Mesendoderm (in vitro differentiated cells): ENCODE results near the gene OSBPL5.
"Not testable (repeated sequence)": the region's sequence is repeated elsewhere in the genome, so short reads cannot be mapped to it uniquely, and the experiment has no call there.

Experiments used
- DNase-seq: peaks from one replicate; pipeline ENCODE4 v3.0.0; 2013
- H2AK5ac ChIP-seq: 2 replicates; pipeline ENCODE4 v1.6.1; 2013; ENCODE audit warnings: low read length, inconsistent platforms
- H2BK120ac ChIP-seq: 2 replicates; pipeline ENCODE4 v1.6.1; 2013; ENCODE audit warnings: low read depth, mild to moderate bottlenecking, low read length, moderate library complexity, mixed read lengths
- H2BK15ac ChIP-seq: replicated peaks from 2 replicates; pipeline ENCODE4 v1.6.1; 2013; ENCODE audit warnings: low read depth, mild to moderate bottlenecking, moderate library complexity
- H2BK5ac ChIP-seq: 2 replicates; pipeline ENCODE4 v1.6.1; 2013; ENCODE audit warnings: low read length, inconsistent platforms
- H3K18ac ChIP-seq: 2 replicates; pipeline ENCODE4 v1.6.1; 2013; ENCODE audit warnings: mild to moderate bottlenecking, low read length, mixed read lengths
- H3K23ac ChIP-seq: one replicate; pipeline ENCODE4 v1.6.1; 2013; ENCODE audit warnings: low read length
- H3K27ac ChIP-seq: 2 replicates; pipeline ENCODE4 v1.5.1; 2013; ENCODE audit warnings: low read depth, mild to moderate bottlenecking, inconsistent platforms, low read length, moderate library complexity
- H3K27me3 ChIP-seq: 2 replicates; pipeline ENCODE4 v1.6.1; 2013; ENCODE audit warnings: low read length, control low read depth, mild to moderate bottlenecking, inconsistent platforms; ENCODE audit not compliant: insufficient read depth, poor library complexity
- H3K36me3 ChIP-seq: 2 replicates; pipeline ENCODE4 v1.6.1; 2013; ENCODE audit warnings: low read length, inconsistent platforms; ENCODE audit not compliant: control insufficient read depth, insufficient read depth
- H3K4ac ChIP-seq: one replicate; pipeline ENCODE4 v1.6.1; 2013; ENCODE audit warnings: low read depth, mild to moderate bottlenecking, low read length, moderate library complexity
- H3K4me1 ChIP-seq: 2 replicates; pipeline ENCODE4 v1.6.1; 2013; ENCODE audit warnings: low read depth, low read length, inconsistent platforms; ENCODE audit not compliant: control insufficient read depth
- H3K4me2 ChIP-seq: 2 replicates; pipeline ENCODE4 v1.6.1; 2013; ENCODE audit warnings: low read length
- H3K4me3 ChIP-seq: 2 replicates; pipeline ENCODE4 v1.5.1; 2013; ENCODE audit warnings: mild to moderate bottlenecking, low read length
- H3K56ac ChIP-seq: one replicate; pipeline ENCODE4 v1.6.1; 2013; ENCODE audit warnings: low read length
- H3K79me1 ChIP-seq: 2 replicates; pipeline ENCODE4 v1.6.1; 2013; ENCODE audit warnings: low read length, inconsistent platforms
- H3K79me2 ChIP-seq: 2 replicates; pipeline ENCODE4 v1.6.1; 2013; ENCODE audit warnings: mild to moderate bottlenecking, low read length; ENCODE audit not compliant: control insufficient read depth, insufficient read depth
- H3K9ac ChIP-seq: 2 replicates; pipeline ENCODE4 v1.6.1; 2013; ENCODE audit warnings: low read length, inconsistent platforms
- H4K5ac ChIP-seq: one replicate; pipeline ENCODE4 v1.6.1; 2013; ENCODE audit warnings: low read length
- H4K8ac ChIP-seq: one replicate; pipeline ENCODE4 v1.6.1; 2013; ENCODE audit warnings: low read depth, mild to moderate bottlenecking, control low read depth, low read length, moderate library complexity
- WGBS: extraction: QIAGEN DNeasy Blood & Tissue Kit; methylation state at CpG from one replicate; pipeline ENCODE4 v1.1.7; 2013; ENCODE audit warnings: low lambda C conversion rate, missing lambda C conversion rate; ENCODE audit not compliant: insufficient coverage; ENCODE audit errors: extremely low coverage; 5-methylcytosine and 5-hydroxymethylcytosine counted together

The OSBPL5 gene

DNA sequence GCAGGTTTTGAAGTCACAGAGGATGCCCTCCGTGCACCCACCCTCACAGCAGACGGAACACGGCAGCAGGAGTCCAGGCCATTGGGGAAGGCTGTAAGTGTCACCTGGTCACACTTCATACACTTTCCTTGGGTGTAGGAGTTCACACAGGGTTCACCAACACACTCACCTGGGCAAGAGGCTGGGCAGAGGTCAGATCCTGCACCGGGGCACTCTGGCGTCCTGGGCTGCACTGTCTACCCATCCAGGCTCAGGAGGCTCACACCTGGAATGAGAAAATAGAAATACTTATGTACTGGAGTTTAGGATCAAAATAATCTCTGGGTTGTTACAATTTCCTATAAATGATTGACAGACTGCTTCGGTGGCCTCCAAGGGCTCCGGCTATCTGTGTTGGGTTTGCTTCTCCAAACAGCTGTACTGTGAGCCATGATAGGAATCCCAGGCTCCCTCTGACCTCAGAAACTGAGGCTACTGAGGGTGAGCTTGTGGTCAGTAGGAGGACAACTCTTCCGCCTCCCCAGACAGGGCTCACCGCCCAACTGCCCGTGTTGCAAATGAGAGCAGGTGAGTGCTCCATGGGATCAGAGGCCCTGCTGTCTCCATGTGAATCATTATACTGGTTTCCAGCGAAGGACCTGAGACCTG, 87.8 kb downstream of the OSBPL5 start:
- no peak overlapping the region for H2BK120ac ChIP-seq
- H3K79me1 ChIP-seq: no peaks in the 10 kb centered on the region
- H3K23ac ChIP-seq: no peak overlapping the region
- H2BK5ac ChIP-seq: no peak overlapping the region
- WGBS: no CpG with 5 or more reads among the region's 11 CpGs
- H3K4me3 ChIP-seq: no peak overlapping the region
- no peak overlapping the region for H2AK5ac ChIP-seq
- DNase-seq: no peak
- no peaks in the 10 kb centered on the region for H3K27me3 ChIP-seq
- no peak overlapping the region for H3K18ac ChIP-seq
- no peak overlapping the region for H3K56ac ChIP-seq
- no peaks in the 10 kb centered on the region for H3K79me2 ChIP-seq
- H3K36me3 ChIP-seq: no peaks in the 10 kb centered on the region
- H2BK15ac ChIP-seq: no peak overlapping the region
- H4K5ac ChIP-seq: no peak overlapping the region
- no peak overlapping the region for H3K9ac ChIP-seq
- no peaks in the 10 kb centered on the region for H3K4me1 ChIP-seq
- no peak overlapping the region for H3K4ac ChIP-seq
- no peak overlapping the region for H4K8ac ChIP-seq
- H3K4me2 ChIP-seq: no peak overlapping the region
- no peak overlapping the region for H3K27ac ChIP-seq

DNA sequence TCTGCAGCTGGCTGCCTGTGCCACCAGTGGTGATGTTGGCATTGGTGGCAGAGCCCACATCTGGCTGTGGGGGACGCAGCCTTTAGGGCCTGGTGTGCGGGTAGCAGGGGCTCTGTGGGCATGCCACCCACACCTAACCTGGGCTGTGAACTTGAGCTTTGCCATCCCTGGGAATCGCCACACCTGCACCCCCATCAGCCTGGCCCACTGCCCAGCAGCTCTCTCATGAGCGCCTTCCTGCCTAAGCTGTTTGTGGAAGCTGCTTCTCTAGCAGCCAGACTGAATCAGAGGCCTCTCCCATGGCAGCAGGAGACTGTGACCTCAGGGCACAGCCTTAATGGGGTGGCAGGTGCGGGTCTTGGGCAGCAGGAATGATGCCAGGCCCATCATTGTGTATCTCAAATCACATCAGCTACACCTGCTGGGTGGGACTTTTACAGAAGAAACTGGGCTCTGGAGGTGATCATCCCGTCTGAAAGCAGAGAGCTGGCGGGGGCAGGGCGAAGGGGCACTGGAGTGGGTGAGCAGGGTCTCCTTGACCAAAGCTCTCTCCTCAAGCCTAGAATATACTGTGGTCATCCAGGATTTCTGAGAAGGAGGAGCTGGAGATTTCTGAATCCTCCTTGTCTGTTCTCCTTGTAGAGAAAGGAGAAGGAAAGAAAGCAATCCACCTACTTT, 90.1 kb downstream of the OSBPL5 start:
- no peak overlapping the region for H2BK5ac ChIP-seq
- no peak overlapping the region for H3K56ac ChIP-seq

DNA sequence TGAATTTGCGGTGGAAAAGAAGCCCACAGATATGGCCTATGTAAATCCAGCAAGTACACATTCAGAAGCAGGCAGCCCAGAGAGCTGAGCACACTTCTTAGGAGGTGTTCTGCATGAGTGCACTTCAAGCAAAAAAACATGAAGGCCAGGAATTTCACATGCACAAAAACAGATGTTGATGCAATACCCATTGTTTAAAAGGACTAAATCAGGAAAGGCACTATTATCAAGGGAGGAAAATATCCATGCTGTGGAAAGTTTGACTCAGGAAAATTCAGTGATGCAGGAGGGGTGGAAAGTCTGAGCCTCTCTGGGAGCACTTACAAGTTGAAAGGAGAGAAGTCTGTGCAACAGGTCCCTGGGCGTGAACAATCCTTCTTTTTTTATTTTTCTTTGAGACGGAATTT, 92.1 kb downstream of the OSBPL5 start:
- no peak overlapping the region for H2BK120ac ChIP-seq
- H3K23ac ChIP-seq: peak overlapping the region; percentile 9
- no peak overlapping the region for H2BK5ac ChIP-seq
- H3K79me2 ChIP-seq: no peaks in the 10 kb centered on the region
- H2BK15ac ChIP-seq: no peak overlapping the region
- no peak overlapping the region for H4K8ac ChIP-seq
- no peaks in the 10 kb centered on the region for H3K36me3 ChIP-seq
- no peak overlapping the region for H4K5ac ChIP-seq
- no peaks in the 10 kb centered on the region for H3K79me1 ChIP-seq
- H3K9ac ChIP-seq: no peak overlapping the region
- H3K27ac ChIP-seq: no peak overlapping the region
- H3K4me3 ChIP-seq: no peak overlapping the region
- WGBS: no CpG with 5 or more reads among the region's 3 CpGs
- no peaks in the 10 kb centered on the region for H3K4me1 ChIP-seq
- no peak overlapping the region for H3K4ac ChIP-seq
- H2AK5ac ChIP-seq: no peak overlapping the region
- no peaks in the 10 kb centered on the region for H3K27me3 ChIP-seq
- no peak overlapping the region for H3K4me2 ChIP-seq
- no peak overlapping the region for H3K56ac ChIP-seq
- DNase-seq: no peak
- H3K18ac ChIP-seq: no peak overlapping the region

More for the DNA sequence above, 90.1 kb downstream of the OSBPL5 start:
- H4K8ac ChIP-seq: no peak overlapping the region
- H3K79me1 ChIP-seq: no peaks in the 10 kb centered on the region
- no peak overlapping the region for H2BK120ac ChIP-seq
- H4K5ac ChIP-seq: no peak overlapping the region
- no peak overlapping the region for H3K4ac ChIP-seq
- H3K23ac ChIP-seq: no peak overlapping the region
- H3K4me1 ChIP-seq: no peaks in the 10 kb centered on the region
- no peak overlapping the region for H2BK15ac ChIP-seq
- no peaks in the 10 kb centered on the region for H3K79me2 ChIP-seq
- H3K27me3 ChIP-seq: no peaks in the 10 kb centered on the region
- no peaks in the 10 kb centered on the region for H3K36me3 ChIP-seq
- H3K4me2 ChIP-seq: no peak overlapping the region
- no CpG with 5 or more reads among the region's 8 CpGs for WGBS
- H3K9ac ChIP-seq: no peak overlapping the region
- no peak overlapping the region for H2AK5ac ChIP-seq
- no peak overlapping the region for H3K4me3 ChIP-seq
- no peak for DNase-seq
- no peak overlapping the region for H3K27ac ChIP-seq
- H3K18ac ChIP-seq: no peak overlapping the region

DNA sequence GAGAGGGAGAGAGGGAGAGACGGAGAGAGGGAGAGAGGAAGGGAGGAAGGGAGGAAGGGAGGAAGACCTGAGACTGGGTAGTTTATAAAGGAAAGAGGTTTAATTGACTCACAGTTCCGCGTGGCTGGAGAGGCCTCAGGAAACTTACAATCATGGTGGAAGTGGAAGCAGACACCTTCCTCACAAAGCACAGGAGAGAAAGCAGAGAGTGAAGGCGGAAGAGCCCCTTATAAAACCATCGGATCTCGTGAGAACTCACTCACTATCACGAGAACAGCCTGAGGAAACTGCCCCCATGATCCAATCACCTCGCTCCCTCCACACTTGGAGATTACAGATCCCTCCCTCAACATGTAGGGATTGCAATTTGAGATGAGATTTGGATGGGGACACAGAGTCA, 95.7 kb downstream of the OSBPL5 start:
- Histone ChIP-seq H3K56ac (no peak overlapping the region), H3K4ac (no peak overlapping the region), H3K18ac (no peak overlapping the region), H3K36me3 (no peaks in the 10 kb centered on the region), H4K5ac (no peak overlapping the region), H3K4me2 (no peak overlapping the region), H3K9ac (no peak overlapping the region), H3K4me3 (no peak overlapping the region), H2BK5ac (no peak overlapping the region), H4K8ac (no peak overlapping the region), H3K27ac (no peak overlapping the region), H3K23ac (no peak overlapping the region), H2BK15ac (no peak overlapping the region), H3K27me3 (no peaks in the 10 kb centered on the region), H3K79me2 (no peaks in the 10 kb centered on the region), H2AK5ac (no peak overlapping the region), H3K4me1 (no peaks in the 10 kb centered on the region), H3K79me1 (no peaks in the 10 kb centered on the region), H2BK120ac (no peak overlapping the region)
- no CpG with 5 or more reads among the region's 8 CpGs for WGBS
- no peak for DNase-seq

DNA sequence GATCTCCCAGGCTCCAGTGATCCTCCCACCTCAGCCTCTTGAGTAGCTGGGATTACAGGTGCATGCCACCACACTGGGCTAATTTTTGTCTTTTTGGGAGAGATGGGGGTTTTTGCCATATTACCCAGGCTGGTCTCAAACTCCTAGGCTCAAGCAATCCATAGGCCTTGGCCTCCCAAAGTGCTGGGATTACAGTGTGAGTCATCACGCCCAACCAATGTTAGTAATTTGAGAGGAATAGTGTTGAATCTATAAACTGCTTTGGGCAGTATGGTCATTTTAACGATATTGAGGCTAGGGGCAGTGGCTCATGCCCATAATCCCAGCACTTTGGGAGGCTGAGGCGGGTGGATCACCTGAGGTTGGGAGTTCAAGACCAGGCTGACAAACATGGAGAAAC, 98.8 kb downstream of the OSBPL5 start:
- not testable (repeated sequence) for H3K4me2 ChIP-seq, H4K5ac ChIP-seq, H3K79me2 ChIP-seq, DNase-seq, H3K36me3 ChIP-seq, H3K27ac ChIP-seq, H3K4me3 ChIP-seq, H3K27me3 ChIP-seq, H3K9ac ChIP-seq, H2BK15ac ChIP-seq, H2BK120ac ChIP-seq, H3K56ac ChIP-seq, H3K23ac ChIP-seq, H3K4me1 ChIP-seq, H2BK5ac ChIP-seq, H3K18ac ChIP-seq, H4K8ac ChIP-seq, H2AK5ac ChIP-seq, H3K4ac ChIP-seq, H3K79me1 ChIP-seq
- WGBS: no CpG with 5 or more reads among the region's 3 CpGs

DNA sequence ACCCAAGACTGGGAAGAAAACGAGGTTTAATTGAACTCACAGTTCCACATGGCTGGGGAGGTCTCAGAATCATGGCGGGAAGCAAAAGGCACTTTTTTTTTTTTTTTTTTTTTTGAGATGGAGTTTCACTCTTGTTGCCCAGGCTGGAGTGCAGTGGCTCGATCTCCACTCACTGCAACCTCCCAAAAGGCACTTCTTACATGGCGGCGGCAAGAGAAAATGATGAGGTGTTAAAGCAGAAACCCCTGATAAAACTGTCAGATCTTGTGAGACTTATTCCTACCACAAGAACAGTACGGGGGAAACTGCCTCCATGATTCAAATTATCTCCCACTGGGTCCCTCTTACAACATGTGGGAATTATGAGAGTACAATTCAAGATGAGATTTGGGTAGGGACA, 100.4 kb downstream of the OSBPL5 start:
- H3K4ac ChIP-seq, H2BK120ac ChIP-seq, H3K9ac ChIP-seq, H3K27ac ChIP-seq, H2BK15ac ChIP-seq, H3K56ac ChIP-seq, H4K5ac ChIP-seq, H3K79me2 ChIP-seq, H3K4me1 ChIP-seq, H2BK5ac ChIP-seq, H3K4me3 ChIP-seq, H3K4me2 ChIP-seq, DNase-seq, H3K18ac ChIP-seq, H3K27me3 ChIP-seq, H3K36me3 ChIP-seq, H4K8ac ChIP-seq, H3K23ac ChIP-seq, H2AK5ac ChIP-seq, H3K79me1 ChIP-seq: not testable (repeated sequence)
- no CpG with 5 or more reads among the region's 6 CpGs for WGBS
